Mucosa of descending colon (tissue), 3 donors: Measurements from ENCODE around the gene NUDCD2. TPM values are rescaled to one million over a fixed set of nuclear protein-coding genes. Genes with fewer than 3 reads are reported as not detected.
A peak's percentile ranks its signal among the peaks of the same experiment; 100 is the strongest.

ENCODE experiments used
- ATAC-seq: fragments of 200-7000 bp; cut with Tn5 transposase; one replicate; pipeline ENCODE4 v1.9.1; 2020; ENCODE audit warnings: mild to moderate bottlenecking, moderate library complexity
- DNase-seq, 3 donors: peaks; one replicate each; pipeline ENCODE4 v3.0.0-alpha.2; 2020
- H3K36me3 ChIP-seq: fragments of 200-600 bp; one replicate; pipeline ENCODE4 v1.8.0; 2021; ENCODE audit warnings: low read depth, mild to moderate bottlenecking
- H3K4me1 ChIP-seq: fragments of 200-600 bp; one replicate; pipeline ENCODE4 v1.8.0; 2021; ENCODE audit warnings: low read depth, mild to moderate bottlenecking
- H3K4me3 ChIP-seq: fragments of 200-600 bp; one replicate; pipeline ENCODE4 v1.8.0; 2021; ENCODE audit warnings: mild to moderate bottlenecking
- H3K9me3 ChIP-seq: fragments of 200-600 bp; one replicate; pipeline ENCODE4 v1.8.0; 2021; ENCODE audit warnings: mild to moderate bottlenecking
- CTCF ChIP-seq: fragments of 200-600 bp; IDR thresholded peaks from one replicate; pipeline ENCODE4 v1.8.0; 2022; ENCODE audit warnings: antibody characterized with exemption, mild to moderate bottlenecking
- intact Hi-C, 2 donors: fragments of 100-400 bp; cut with DNase I in 1 of 2; cut with micrococcal nuclease in 1 of 2; formaldehyde crosslinking; loops; one replicate each; pipeline versions ENCODE4 v1.11.0 to v1.11.1; 2022; cut with DNase I, micrococcal nuclease
- long read RNA-seq, 2 donors: library from polyadenylated mRNA; unstranded; transcript quantifications; one replicate each; pipeline ENCODE4 v2.0.0, GENCODE V29; 2019 to 2021
- total RNA-seq, 3 donors: library from RNA; stranded (reverse); fragmentation: NEBNext Ultra II Directional in 2 of 3; extraction: Animal tissue kit (Norgen Biotek cat#: 25700) in 2 of 3; gene quantifications; one replicate each; pipeline versions ENCODE4 v1.2.1 to v1.2.4, GENCODE V29; 2021 to 2023
- donor health status: DM: no; HTN: no; CAD: no; lungs with moderate emphysema.
- donor health status: DM: no; HTN: no; CAD: no.
- donor health status: DM: no; HTN: yes; CAD: no.

Gene NUDCD2
- 10 to 100 TPM; 17.5 to 24.1 (median 21.7) TPM for total RNA-seq
- long read RNA-seq, donor 1, full-length matches to known transcripts = 32 of 36 reads
- long read RNA-seq, donor 1, partial matches to known transcripts = 0 of 36 reads
- long read RNA-seq, donor 1, other reads (novel, unspliced or antisense) = 4 of 36 reads
- long read RNA-seq, donor 2, full-length matches to known transcripts = 22 of 22 reads
- long read RNA-seq, donor 2, partial matches to known transcripts = 0 of 22 reads
- long read RNA-seq, donor 2, other reads (novel, unspliced or antisense) = 0 of 22 reads

- ATAC-seq (peak; percentile 90), DNase-seq (peak; percentile 94 to 96 (median 96))
- Histone ChIP-seq H3K4me1 (peaks cover 5% of the 10 kb centered on the region), H3K9me3 (no peaks in the 10 kb centered on the region), H3K4me3 (peak within 1 kb of the TSS; percentile 38), H3K36me3 (no peaks in the 10 kb centered on the region)
- intact Hi-C loops = no loop called here
- no peak for TF ChIP-seq CTCF
These were observed at the start of gene NUDCD2 for GRCh38 chr5:163459819-163460561. NUDCD2 (minus strand) TSS chr5:163460102; CDS start chr5:163460050, 52 bp downstream.

- Histone ChIP-seq H3K4me3 (no peak overlapping the region), H3K9me3 (no peaks in the 10 kb centered on the region), H3K36me3 (no peaks in the 10 kb centered on the region), H3K4me1 (peaks cover 20% of the 10 kb centered on the region)
- no peak for TF ChIP-seq CTCF
- intact Hi-C loops = no loop called here
- DNase-seq (peak in 1 of 3 donors; percentile 47), ATAC-seq (no peak)
These were observed 49.5 kb upstream of the NUDCD2 start for GRCh38 chr5:163509291-163509951.

- TF ChIP-seq CTCF = no peak
- intact Hi-C loops = no loop called here
- ATAC-seq = no peak
- H3K9me3 ChIP-seq = no peaks in the 10 kb centered on the region
- H3K4me3 ChIP-seq = no peak overlapping the region
- peaks cover 20% of the 10 kb centered on the region for H3K4me1 ChIP-seq
- DNase-seq = no peak
- H3K36me3 ChIP-seq = no peaks in the 10 kb centered on the region
These were observed 48.9 kb upstream of the NUDCD2 start for GRCh38 chr5:163508753-163509152.

- TF ChIP-seq CTCF = no peak
- Histone ChIP-seq H3K9me3 (no peaks in the 10 kb centered on the region), H3K4me3 (no peak overlapping the region), H3K4me1 (peaks cover 20% of the 10 kb centered on the region), H3K36me3 (no peaks in the 10 kb centered on the region)
- intact Hi-C loops = no loop called here
- ATAC-seq (no peak), DNase-seq (no peak)
These were observed 46.8 kb upstream of the NUDCD2 start for GRCh38 chr5:163506726-163507125.

GRCh38 chr5:163506095-163506457 is 46.2 kb upstream of the NUDCD2 start:
- no peaks in the 10 kb centered on the region for H3K9me3 ChIP-seq
- intact Hi-C loops = no loop called here
- H3K4me1 ChIP-seq = peaks cover 20% of the 10 kb centered on the region
- peak; percentile 16 to 44 (median 34) for DNase-seq
- TF ChIP-seq CTCF = no peak
- ATAC-seq = no peak
- peak overlapping the region; percentile 75 for H3K4me3 ChIP-seq
- no peaks in the 10 kb centered on the region for H3K36me3 ChIP-seq
